AG09309 (cell line): Measurements from ENCODE around the gene DPH6.
A peak's percentile ranks its signal among the peaks of the same experiment; 100 is the strongest.
"Not testable (repeated sequence)": the region's sequence is repeated elsewhere in the genome, so short reads cannot be mapped to it uniquely, and the experiment has no call there.

Experiments
- DNase-seq: peaks from one replicate; pipeline ENCODE4 v3.0.0-alpha.2; 2010; ENCODE audit warnings: low read depth
- H3K4me3 ChIP-seq: 2 replicates; pipeline ENCODE4 v1.5.1; 2011; ENCODE audit warnings: mild to moderate bottlenecking, low read depth, low read length, moderate library complexity; ENCODE audit not compliant: control insufficient read depth
- CTCF ChIP-seq: IDR thresholded peaks from 2 replicates; pipeline ENCODE4 v1.5.1; 2011; ENCODE audit warnings: mild to moderate bottlenecking, low read depth, low read length, inconsistent platforms; ENCODE audit not compliant: insufficient read depth, control insufficient read depth; ENCODE audit errors: missing control alignments

The DPH6 gene

GRCh38 chr15:35450492-35450891 is 95.5 kb downstream of the DPH6 start:
- peak; percentile 53 for DNase-seq
- no peak for TF ChIP-seq CTCF

GRCh38 chr15:35448294-35448693 is 97.7 kb downstream of the DPH6 start:
- DNase-seq = no peak
- no peak overlapping the region for H3K4me3 ChIP-seq

More at GRCh38 chr15:35450492-35450891, 95.5 kb downstream of the DPH6 start:
- no peak overlapping the region for H3K4me3 ChIP-seq

GRCh38 chr15:35445891-35446290 is 100.1 kb downstream of the DPH6 start:
- no peak overlapping the region for H3K4me3 ChIP-seq
- TF ChIP-seq CTCF = no peak
- no peak for DNase-seq

More at GRCh38 chr15:35448294-35448693, 97.7 kb downstream of the DPH6 start:
- no peak for TF ChIP-seq CTCF

GRCh38 chr15:35444557-35445204 is 101.3 kb downstream of the DPH6 start:
- TF ChIP-seq CTCF = peak; percentile 80
- DNase-seq = no peak
- H3K4me3 ChIP-seq = no peak overlapping the region

GRCh38 chr15:35443376-35443775 is 102.6 kb downstream of the DPH6 start:
- TF ChIP-seq CTCF = no peak
- DNase-seq = no peak
- no peak overlapping the region for H3K4me3 ChIP-seq

- DNase-seq = no peak
- TF ChIP-seq CTCF = no peak
These were observed 103.2 kb downstream of the DPH6 start for GRCh38 chr15:35442742-35443141.

GRCh38 chr15:35441279-35441678 is 104.7 kb downstream of the DPH6 start:
- not testable (repeated sequence) for DNase-seq, H3K4me3 ChIP-seq

More at GRCh38 chr15:35442742-35443141, 103.2 kb downstream of the DPH6 start:
- H3K4me3 ChIP-seq = no peak overlapping the region
